Stimulated activated CD8-positive, alpha-beta memory T cell treated with anti-CD3 and anti-CD28 coated beads, Interleukin-4, amount 100 ng/mL, for 1 hour (primary cell): Measurements from ENCODE around the gene RANBP3.

Experiments used
- DNase-seq, 2 donors: peaks; one replicate each; pipeline ENCODE4 v3.0.0-alpha.2; 2020; ENCODE audit warnings: low read depth in 2 of 2, low spot score in 1 of 2

The RANBP3 gene

DNA sequence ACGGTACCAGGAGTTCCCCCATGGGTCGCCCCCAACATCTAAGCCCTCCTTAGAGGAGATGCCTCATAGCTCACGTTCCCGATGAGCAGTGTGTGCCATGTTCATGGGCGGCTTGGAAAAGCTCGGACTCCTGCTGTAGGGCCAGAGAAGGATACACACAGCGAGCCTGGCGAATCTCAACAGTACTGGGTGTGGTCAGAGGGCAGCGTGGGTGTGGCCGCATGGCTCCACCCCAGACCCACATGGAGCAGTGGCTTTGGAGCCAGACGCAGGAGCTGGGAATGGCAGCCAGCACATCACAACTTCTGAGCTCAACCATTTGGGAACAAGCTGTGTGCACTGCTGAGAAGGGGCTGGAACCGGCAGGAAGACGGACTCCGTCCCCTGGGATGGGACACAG, 48.3 kb downstream of the RANBP3 start:
- no peak for DNase-seq

DNA sequence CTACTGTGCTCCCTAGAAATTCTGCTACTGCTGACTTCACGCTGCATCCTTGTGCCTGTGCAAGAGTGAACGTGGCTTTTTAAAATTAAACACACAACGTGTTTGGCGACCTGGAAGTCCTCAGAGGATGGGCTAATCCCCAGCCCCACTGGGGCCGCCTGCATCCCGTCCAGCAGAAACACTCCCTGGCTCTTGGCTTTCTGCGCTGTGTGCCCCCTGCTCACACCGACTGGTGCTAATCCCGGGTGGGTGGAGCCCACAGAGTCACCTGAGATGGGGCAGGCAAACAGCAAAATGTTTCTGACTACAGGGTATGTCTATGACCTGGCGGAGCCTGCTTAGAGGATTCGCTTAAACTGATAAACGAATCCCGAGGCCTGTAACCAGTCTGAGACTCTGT, 48.8 kb downstream of the RANBP3 start:
- DNase-seq, result no peak

DNA sequence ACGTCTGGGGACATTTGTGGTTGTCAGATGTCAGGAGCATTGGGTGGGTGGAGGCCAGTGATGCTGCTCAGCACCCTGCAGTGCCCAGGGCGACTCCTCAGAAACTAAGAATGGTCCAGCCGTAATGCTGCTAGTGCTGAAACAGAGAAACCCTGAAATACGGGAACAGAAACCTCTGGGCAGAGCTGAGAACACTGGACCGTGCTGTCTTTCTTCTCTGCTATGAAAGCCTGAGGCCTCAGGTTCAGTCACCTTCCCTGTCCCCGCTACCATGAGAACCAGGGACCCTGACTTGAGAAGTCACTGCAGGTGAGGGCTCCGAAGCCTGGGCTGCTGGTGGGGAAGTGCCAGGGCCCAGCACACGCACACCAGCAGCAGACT, 50.5 kb downstream of the RANBP3 start:
- no peak for DNase-seq

DNA sequence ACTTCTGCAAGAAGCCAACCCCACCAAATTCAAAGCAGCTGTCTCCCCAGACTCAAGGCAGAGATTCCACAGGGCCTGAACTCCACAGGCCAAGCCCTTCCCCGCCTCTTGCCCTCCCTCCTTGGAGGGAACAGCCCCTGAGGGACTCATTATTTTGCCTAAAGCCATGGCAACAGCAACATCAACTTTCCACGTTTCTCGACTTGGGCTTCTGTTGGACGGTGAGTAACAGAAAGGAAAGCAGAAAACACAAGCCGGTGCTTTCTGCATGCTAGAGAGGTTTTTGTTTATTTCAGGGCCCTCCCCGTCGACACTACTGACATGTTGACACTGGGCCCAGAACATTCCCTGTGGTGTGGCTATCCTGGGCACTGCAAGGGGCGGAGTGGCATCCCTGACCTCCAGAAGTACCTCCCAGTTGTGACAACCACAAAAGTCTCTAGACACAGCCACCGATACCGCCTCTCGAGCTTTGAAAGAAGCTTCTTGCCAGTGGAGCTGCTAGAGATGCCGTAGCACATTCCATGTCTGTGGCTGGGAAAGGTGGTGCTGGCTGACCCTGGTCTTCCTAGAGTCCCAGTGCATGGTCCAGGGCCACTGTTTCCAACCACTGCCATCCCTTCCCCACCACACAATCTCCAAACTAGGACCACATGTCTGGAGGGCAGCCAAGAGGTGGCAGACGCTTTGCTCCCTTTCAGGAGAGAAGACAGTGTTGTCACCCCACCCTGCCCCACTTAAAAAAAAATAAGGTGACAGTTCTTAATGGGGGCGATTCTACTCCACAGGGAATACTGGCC, 51.1 kb downstream of the RANBP3 start:
- DNase-seq, result no peak

DNA sequence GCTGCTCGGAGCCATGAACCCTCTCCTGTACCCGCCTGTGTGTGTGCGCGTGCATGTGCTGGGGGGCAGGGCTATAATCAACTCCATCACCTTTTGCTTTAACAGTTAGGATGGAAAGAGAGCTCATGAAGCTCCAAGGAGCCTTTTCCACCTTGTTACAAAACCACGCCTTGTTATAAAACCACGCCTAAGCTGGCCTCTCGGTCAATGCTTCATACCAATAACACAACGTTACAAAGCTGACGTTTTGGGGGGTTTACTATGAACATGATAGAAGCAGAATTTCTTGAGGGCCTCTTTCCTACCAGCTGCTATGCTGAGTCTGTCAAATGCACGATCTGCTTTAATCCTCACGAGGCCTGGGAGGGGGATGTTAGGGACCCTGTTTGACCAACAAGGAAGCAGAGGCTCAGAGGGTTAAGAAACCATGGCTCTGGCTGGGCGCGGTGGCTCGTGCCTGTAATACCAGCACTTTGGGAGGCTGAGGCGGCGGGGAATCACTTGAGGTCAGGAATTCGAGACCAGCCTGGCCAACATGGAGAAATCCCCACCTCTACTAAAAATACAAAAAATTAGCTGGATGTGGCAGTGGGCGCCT, 52.0 kb downstream of the RANBP3 start:
- DNase-seq, result no peak

DNA sequence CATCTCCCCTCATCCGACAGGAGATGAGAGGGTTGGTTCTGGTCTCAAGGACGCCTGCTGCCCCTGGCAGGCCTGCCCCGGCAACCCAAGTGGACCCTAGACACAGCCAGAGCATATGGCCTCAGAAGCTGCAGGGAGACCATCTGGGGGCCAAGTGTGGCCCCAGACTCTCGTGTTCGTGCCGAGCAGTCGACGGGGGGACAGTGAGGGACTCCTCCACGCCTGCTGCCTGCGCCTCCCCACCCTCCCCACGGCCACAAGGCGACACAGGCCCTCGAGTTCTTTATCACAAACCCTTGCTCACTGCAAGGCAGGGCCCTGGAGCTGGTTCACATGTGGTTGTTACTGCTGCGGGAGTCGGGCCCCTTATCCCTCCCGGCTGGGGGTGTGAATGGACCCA, 54.6 kb downstream of the RANBP3 start:
- no peak for DNase-seq

DNA sequence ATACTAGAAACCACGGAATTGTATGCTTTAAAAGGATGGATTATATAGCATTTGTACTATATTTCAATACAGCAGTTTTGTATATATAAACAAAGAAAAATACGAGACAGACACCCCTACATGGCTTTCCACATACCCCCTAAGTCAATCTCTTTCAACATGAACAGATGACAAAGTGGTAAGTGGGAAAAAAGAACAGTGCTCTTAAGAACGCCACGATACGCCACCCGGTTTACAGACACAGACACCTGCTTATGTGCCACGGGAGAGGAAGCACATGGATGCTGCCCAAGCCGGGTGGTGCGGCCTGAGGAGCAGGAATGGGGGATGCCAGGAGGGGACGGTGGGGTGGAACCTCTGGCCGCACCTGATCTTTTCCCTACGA, 55.8 kb downstream of the RANBP3 start:
- DNase-seq, result no peak

DNA sequence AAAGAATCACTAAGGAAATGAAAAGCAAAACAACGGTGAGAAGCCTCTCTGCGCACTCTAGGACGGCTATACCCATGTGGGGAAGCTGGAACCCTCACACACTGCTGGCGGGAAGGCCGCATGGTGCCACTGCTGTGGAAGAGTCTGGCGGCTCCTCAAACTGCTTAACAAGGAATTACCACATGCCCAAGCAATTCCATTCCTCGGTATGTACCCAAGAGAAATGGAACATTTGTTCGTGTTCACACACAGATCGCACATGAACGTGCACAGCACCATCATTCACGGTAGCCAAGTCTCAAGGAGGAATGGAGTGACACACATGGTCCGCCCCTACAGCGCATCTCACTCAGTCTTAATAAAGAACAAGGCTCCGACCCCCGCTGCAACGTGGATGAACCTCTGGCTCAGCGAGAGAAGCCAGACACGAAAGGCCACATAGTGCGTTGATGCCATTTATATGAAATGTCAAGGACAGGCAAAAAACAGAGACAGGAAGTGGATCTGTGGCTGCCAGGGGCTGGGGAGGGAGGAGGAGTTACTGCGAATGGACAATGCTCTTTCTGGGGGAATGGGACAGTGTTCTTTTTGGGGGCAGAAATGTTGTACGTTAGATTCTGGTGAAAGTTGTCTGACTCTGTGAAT, 56.3 kb downstream of the RANBP3 start:
- no peak for DNase-seq

DNA sequence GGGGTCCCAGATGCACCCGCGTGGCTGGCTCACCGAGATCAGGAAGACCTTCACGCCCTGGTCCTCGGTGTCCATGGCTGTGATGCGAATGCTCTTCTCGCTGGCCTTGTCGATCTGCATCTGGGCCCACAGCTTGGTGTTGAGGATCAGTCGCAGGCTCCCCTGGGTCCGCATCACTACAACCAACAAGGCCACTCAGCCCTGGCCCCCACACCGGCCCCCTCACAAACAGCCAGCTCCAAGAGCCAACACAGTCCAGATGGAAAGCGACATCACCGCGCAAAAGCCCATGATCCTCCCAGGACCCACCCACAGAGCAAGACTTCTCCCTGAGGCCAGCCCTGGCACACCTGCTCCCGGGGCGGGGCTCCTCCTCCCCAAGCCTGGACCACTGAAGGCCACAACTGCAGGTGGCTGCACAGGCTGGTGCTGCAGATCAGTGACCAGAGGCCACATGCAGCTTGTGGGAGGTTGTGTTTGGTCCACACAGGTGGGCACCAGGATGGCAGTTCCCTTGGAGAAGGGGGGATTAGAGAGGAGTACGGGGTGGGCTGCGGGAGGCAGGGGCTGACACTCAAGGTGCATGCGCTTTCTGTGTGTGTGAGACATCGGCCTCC, 59.4 kb downstream of the RANBP3 start:
- no peak for DNase-seq

DNA sequence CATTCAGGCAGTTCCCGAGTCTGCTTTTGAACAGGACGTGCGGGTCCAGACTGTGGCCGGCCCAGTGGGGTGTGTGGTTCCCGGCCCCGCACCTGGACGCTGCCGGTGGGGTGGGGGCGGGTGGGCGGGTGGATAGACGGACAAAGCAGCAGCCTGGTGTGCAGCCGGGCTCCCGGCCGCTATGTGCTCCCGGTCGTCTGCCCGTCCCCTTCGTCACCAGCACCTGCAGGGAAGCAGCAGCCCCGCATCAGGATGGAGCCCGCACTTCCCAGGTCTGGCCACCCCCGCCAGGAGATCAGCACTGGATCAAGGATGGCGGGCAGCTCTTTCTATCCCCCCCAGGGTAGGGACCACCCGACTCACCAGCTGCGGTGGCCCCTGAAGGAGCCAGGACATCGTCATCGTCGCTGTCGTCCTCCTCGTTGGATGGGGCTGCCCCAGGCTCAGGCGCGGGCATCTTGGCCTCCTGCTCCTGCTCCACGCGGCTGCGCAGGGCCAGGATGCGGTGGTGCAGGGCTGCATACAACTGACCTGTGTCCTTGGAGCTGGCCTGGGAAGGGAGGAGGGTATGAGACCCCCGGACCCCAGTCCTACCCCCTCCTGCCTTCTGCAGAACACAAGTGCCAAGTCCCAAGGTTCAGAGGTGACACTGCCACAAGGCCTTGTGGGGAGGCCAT, 60.4 kb downstream of the RANBP3 start:
- no peak for DNase-seq

DNA sequence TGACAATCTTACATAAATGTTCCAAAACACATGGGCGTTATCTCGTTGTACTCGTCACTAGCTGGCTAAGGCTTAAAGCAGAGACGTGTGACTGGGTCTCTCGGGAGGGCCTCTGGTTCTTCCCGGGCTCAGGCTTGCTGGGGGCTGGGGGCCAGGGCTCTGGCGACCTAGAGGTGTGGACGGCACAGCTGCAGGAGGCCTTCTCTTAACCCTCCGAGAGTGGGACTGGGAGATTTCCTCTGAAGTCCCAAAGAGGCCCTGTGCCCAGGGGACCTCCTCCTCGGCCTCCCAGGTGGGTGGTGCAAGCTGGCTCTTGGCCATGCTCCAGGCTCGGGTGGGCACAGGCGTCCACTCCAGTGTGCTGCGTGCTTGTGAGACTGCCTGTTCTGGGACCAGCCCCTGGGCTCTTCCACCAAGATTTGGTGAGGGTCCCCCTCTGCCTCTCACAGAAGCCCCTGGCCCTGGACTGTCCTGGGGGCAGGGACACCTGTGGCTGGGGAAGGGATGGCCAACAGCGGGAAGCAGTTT, 61.7 kb downstream of the RANBP3 start:
- DNase-seq, result no peak

DNA sequence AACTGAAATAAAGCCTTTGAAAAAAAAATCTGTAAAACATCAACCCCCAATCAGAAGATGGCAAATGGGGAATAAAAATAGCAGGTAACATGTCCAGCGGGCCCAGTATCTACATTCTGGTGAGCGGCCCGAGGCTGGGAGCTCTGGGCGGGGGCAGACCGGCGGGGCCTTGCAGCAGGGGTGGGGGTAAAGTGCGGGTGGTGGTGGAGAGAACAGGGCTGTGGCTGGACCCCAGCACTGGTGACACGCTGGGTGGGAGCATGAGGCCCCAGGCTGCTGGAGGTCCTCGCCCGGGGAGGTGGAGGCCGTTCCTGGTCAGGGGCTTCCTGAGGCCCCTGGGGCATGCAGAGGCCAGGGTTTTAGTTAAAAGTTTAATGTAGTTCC, 62.2 kb downstream of the RANBP3 start:
- no peak for DNase-seq

DNA sequence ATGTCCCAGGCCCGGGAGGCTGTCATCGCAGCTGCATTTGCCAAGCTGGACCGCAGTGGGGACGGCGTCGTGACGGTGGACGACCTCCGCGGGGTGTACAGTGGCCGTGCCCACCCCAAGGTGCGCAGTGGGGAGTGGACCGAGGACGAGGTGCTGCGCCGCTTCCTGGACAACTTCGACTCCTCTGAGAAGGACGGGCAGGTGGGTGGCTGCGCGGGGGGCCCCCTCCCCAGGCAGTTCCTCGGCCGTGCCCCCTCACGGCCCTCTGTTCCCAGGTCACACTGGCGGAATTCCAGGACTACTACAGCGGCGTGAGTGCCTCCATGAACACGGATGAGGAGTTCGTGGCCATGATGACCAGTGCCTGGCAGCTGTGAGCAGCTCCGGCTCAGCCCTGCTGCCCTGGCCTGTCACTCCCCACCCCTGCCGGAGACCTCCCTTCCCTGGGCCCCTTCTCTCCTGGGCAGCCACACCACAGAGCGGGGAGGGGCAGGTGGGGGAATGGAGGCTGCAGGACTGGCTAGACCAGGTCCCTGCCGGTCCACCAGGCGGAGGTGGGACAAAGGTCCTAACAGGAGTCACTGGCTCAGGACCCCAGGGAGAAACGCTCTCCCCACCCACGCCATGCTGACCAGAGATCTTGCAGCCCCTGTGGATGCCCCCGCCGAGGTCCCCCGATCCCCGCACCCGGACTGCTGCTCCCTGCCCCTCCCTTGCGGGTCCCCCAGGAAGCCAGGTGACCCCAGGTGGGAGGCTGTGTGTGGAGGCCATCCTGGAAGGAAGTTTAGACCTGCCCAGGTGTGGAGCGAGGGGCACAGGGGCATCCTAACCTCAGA, 62.8 kb downstream of the RANBP3 start:
- no peak for DNase-seq

DNA sequence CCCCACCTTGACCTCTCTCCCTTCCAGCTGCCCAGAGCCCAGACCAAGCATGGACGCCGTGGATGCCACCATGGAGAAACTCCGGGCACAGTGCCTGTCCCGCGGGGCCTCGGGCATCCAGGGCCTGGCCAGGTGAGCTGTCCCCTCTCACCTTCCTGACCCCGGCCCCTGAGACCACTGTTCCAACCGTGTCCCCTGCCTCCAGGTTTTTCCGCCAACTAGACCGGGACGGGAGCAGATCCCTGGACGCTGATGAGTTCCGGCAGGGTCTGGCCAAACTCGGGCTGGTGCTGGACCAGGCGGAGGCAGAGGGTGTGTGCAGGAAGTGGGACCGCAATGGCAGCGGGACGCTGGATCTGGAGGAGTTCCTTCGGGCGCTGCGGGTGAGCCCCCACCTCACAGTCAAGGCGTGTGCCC, 63.6 kb downstream of the RANBP3 start:
- no peak for DNase-seq

DNA sequence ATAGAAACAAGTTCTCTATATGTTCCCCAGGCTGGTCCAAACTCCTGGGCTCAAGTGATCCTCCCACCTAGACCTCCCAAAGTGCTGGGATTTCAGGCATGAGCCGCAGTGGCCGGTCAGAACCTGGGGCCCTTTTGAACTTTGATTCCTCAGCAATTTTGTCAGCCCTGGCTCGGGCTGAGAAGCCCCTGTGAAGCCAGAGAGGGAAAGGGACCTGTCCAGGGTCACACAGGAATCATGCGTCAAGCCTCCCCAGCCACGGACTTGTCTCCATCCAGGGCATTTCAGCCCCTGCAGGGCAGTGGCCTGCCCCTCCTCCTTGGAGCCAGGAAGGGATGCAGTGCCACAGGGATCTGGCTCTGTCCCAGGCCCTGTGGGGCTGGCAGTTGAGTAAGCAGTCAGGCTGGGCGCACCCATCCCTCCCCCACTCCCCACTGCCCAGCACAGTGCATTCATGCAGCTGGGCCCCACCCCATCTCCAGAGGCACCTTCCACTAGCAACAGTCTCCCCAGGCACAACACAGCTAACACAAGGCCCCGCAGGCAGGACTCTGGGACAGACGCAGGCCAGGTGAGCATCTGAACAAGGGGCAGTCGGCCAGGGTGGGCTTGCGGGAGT, 64.1 kb downstream of the RANBP3 start, which contains the start of gene CAPS:
Gene CAPS, plus strand, starts transcription at position 516 of the 619 bp plus-strand sequence. CDS start 153 bp downstream, outside the sequence.
- DNase-seq, result no peak

DNA sequence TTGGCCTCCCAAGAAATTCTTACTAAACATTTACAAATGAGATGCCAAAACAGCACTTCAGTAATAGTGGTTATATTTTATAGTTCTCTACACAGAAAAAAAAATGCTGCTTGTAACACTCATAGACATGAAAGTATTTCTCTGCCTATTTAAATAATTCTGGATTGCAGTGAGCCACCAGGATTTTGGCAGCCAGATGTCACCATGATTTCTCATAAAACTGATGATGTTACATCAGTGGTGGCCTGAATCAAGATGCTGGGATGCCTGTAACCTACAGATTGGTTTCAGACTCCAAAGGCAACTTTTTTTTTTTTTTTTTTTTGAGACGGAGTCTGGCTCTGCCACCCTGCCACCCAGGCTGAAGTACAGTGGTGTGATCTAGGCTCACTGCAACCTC, 66.6 kb downstream of the RANBP3 start:
- no peak for DNase-seq

DNA sequence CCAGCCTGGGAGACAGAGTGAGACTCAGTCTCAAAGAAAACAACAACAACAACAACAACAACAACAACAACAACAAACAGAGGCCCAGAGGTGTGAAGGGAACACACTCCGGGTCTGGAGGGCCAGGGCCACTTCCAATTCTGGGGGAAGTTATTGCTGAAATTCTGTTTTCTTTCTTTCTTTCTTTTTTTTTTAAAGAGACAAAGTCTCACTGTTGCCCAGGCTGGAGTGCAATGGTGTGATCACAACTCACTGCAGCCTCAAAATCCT, 67.4 kb downstream of the RANBP3 start:
- DNase-seq, result no peak

DNA sequence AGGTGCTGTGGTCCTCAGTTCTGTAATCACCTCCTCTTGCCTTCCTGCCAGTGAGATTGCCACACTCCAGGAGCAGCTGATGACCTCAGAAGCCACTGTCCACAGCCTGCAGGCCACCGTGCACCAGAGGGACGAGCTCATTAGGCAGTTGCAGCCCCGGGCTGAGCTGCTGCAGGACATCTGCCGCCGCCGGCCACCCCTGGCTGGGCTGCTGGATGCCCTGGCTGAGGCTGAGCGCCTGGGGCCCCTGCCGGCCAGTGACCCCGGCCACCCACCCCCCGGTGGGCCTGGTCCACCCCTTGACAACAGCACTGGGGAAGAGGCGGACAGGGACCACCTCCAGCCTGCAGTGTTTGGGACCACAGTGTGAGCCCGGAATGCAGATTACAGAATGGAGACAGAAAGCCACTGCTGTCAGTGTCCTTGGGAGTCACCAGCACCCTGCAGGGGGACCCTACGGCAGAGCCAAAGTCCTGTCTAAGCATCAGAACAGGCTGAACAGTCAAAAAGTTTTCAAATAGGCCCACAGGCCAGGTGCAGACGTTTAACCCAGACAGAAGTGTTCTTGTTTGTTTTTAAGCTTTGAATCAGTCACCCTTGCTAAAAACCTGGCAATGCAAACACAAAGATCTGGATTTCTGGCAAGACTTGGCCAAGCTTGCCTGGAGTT, 69.0 kb downstream of the RANBP3 start:
- DNase-seq, result no peak

DNA sequence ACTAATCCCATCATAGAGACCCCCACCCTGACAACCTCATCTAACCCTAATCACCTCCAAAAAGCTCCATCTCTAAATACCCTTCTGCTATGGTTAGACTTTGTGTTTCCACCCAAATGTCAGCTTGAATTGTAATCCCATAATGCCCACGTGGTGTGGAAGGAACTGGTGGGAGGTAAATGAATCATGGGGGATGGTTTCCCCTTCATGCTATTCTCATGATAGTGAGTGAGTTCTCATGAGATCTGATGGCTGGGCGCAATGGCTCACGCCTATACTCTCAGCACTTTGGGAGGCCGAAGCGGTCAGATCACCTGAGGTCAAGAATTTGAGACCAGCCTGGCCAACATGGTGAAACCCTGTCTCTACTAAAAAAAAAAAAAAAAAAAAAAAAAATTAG, 70.7 kb downstream of the RANBP3 start:
- DNase-seq, result no peak
